GM12878 (cell line): ENCODE measurements around the gene SORBS2. TPM values are rescaled to one million over a fixed set of nuclear protein-coding genes. Genes with fewer than 3 reads are reported as not detected.

ENCODE experiments used
- ATAC-seq: fragments of 200-7000 bp; cut with Tn5 transposase; 3 replicates; pipeline ENCODE4 v1.9.1; 2020; ENCODE audit warnings: mild to moderate bottlenecking, moderate library complexity
- BruUV-seq: library from RNA; stranded (reverse); fragments of 400-500 nt; replicated peaks from 2 replicates; lab custom pipeline; 2021; lab: Mats Ljungman, UMichigan
- CTCF ChIA-PET: fragments of 300-600 bp; sonication (Branson Sonifier 250); formaldehyde crosslinking; extraction: SDS; loops from one replicate; lab custom pipeline; 2021; ENCODE audit warnings: inconsistent platforms; lab: Yijun Ruan, JAX
- POLR2A ChIA-PET: fragments of 350-600 bp; formaldehyde crosslinking; extraction: SDS; loops from one replicate; lab custom pipeline; 2021; ENCODE audit warnings: inconsistent platforms; lab: Charles Lee
- RAD21 ChIA-PET: fragments of 300-600 bp; sonication (Branson Sonifier 250); formaldehyde crosslinking; loops from one replicate; lab custom pipeline; 2023; ENCODE audit warnings: antibody characterized with exemption; ENCODE audit not compliant: unreplicated experiment; lab: Charles Lee
- SMC1A ChIA-PET: fragments of 300-600 bp; sonication (Branson Sonifier 250); formaldehyde crosslinking; loops from one replicate; lab custom pipeline; 2023; ENCODE audit not compliant: unreplicated experiment, uncharacterized antibody; lab: Charles Lee
- DNase-seq: peaks from one replicate; pipeline ENCODE4 v3.0.0-alpha.2; 2011; ENCODE audit warnings: low read depth, low spot score
- FAIRE-seq: peaks from 3 replicates; lab custom pipeline; 2011; peaks lifted over from hg19 to GRCh38; lab: Jason Lieb, UNC
- H2AFZ ChIP-seq: 2 replicates; pipeline ENCODE4 v1.6.0; 2011; ENCODE audit warnings: low read depth, low read length, control low read depth; ENCODE audit not compliant: control insufficient read depth
- H3K27ac ChIP-seq: 2 replicates; pipeline ENCODE4 v1.5.1; 2011; ENCODE audit warnings: control low read depth; ENCODE audit not compliant: control insufficient read depth, insufficient read depth
- H3K27me3 ChIP-seq, 2 experiments: replicated peaks in 1 of 2; 2 replicates each; pipeline versions ENCODE4 v1.6.0 to v1.6.1; 2011; ENCODE audit warnings: low read length in 1 of 2; ENCODE audit not compliant: control insufficient read depth in 2 of 2, insufficient read depth in 2 of 2
- H3K36me3 ChIP-seq, 2 experiments: 2 replicates each; pipeline ENCODE4 v1.5.1; 2011; ENCODE audit warnings: low read length in 1 of 2; ENCODE audit not compliant: control insufficient read depth in 2 of 2, insufficient read depth in 2 of 2
- H3K4me1 ChIP-seq: 2 replicates; pipeline ENCODE4 v1.6.1; 2011; ENCODE audit warnings: mild to moderate bottlenecking, low read length, moderate library complexity, mixed read lengths; ENCODE audit not compliant: control insufficient read depth, insufficient read depth
- H3K4me2 ChIP-seq: 2 replicates; pipeline ENCODE4 v1.6.0; 2011; ENCODE audit warnings: control low read depth; ENCODE audit not compliant: control insufficient read depth, insufficient read depth
- H3K4me3 ChIP-seq: fragments of 200-600 bp; sonication (generic); 2 replicates; pipeline ENCODE4 v1.5.1; 2016
- H3K79me2 ChIP-seq: 2 replicates; pipeline ENCODE4 v1.6.0; 2011; ENCODE audit warnings: low read length; ENCODE audit not compliant: control insufficient read depth, insufficient read depth
- H3K9ac ChIP-seq: 2 replicates; pipeline ENCODE4 v1.8.0; 2011; ENCODE audit warnings: low read length, control low read depth, mixed read lengths; ENCODE audit not compliant: control insufficient read depth, insufficient read depth
- H3K9me3 ChIP-seq: replicated peaks from 3 replicates; pipeline ENCODE4 v1.5.1; 2011; ENCODE audit warnings: mild to moderate bottlenecking, low read length; ENCODE audit not compliant: control insufficient read depth, insufficient read depth
- H4K20me1 ChIP-seq: 2 replicates; pipeline ENCODE4 v1.6.0; 2011; ENCODE audit not compliant: control insufficient read depth, insufficient read depth
- BRCA1 ChIP-seq: IDR thresholded peaks from 2 replicates; pipeline ENCODE4 v1.6.1; 2011; ENCODE audit warnings: low read depth, low read length, improper control_type of control experiment
- CBX3 ChIP-seq: fragments of 200-600 bp; sonication (generic); IDR thresholded peaks from 2 replicates; pipeline ENCODE4 v1.6.1; 2016; ENCODE audit warnings: low read depth, borderline replicate concordance
- E2F4 ChIP-seq: IDR thresholded peaks from 2 replicates; pipeline ENCODE4 v1.6.1; 2012; ENCODE audit warnings: low read depth, low read length, improper control_type of control experiment
- ETV6 ChIP-seq, 2 experiments: fragments of 450-650 bp in 1 of 2; IDR thresholded peaks in 1 of 2; conservative IDR thresholded peaks in 1 of 2; 2 replicates each; pipeline ENCODE4 v1.6.1; 2014; ENCODE audit warnings: antibody characterized with exemption in 1 of 2, borderline replicate concordance in 1 of 2, low read depth in 1 of 2, mild to moderate bottlenecking in 1 of 2, moderate library complexity in 1 of 2
- JUNB ChIP-seq: IDR thresholded peaks from 2 replicates; pipeline ENCODE4 v1.6.1; 2016; ENCODE audit warnings: antibody characterized with exemption, mild to moderate bottlenecking
- MEF2A ChIP-seq: IDR thresholded peaks from 2 replicates; pipeline ENCODE4 v1.6.1; 2011; ENCODE audit warnings: low read depth, mild to moderate bottlenecking, low read length, moderate library complexity; ENCODE audit not compliant: insufficient read depth
- MYC ChIP-seq: IDR thresholded peaks from 2 replicates; pipeline ENCODE4 v1.6.1; 2011; ENCODE audit warnings: mild to moderate bottlenecking, low read length, moderate library complexity, inconsistent platforms; ENCODE audit not compliant: insufficient read depth, insufficient replicate concordance, insufficient read length, severe bottlenecking
- SIN3A ChIP-seq: IDR thresholded peaks from 2 replicates; pipeline ENCODE4 v1.6.1; 2012; ENCODE audit warnings: low read depth, low read length, improper control_type of control experiment
- SIX5 ChIP-seq: IDR thresholded peaks from 2 replicates; pipeline ENCODE4 v1.6.1; 2011; ENCODE audit warnings: mild to moderate bottlenecking, low read depth, low read length, moderate library complexity; ENCODE audit not compliant: severe bottlenecking
- SRF ChIP-seq, 2 experiments: IDR thresholded peaks; 2 replicates each; pipeline ENCODE4 v1.6.1; 2011; ENCODE audit warnings: low read depth in 2 of 2, low read length in 2 of 2, mild to moderate bottlenecking in 1 of 2, moderate library complexity in 1 of 2
- TCF3 ChIP-seq: IDR thresholded peaks from 2 replicates; pipeline ENCODE4 v1.6.1; 2012; ENCODE audit warnings: low read depth, mild to moderate bottlenecking, low read length, borderline replicate concordance; ENCODE audit not compliant: insufficient read depth
- YBX1 ChIP-seq: fragments of 450-650 bp; IDR thresholded peaks from 2 replicates; pipeline ENCODE4 v1.6.1; 2016; ENCODE audit warnings: antibody characterized with exemption
- ZNF217 ChIP-seq: fragments of 450-650 bp; IDR thresholded peaks from 2 replicates; pipeline ENCODE4 v1.6.1; 2017; ENCODE audit warnings: antibody characterized with exemption, mild to moderate bottlenecking
- ZNF384 ChIP-seq: IDR thresholded peaks from 2 replicates; pipeline ENCODE4 v1.6.1; 2012; ENCODE audit warnings: low read depth, mild to moderate bottlenecking, low read length, improper control_type of control experiment, borderline replicate concordance
- WGBS: methylation state at CpG from one replicate; pipeline ENCODE4 v1.1.6; 2016; ENCODE audit warnings: low lambda C conversion rate; ENCODE audit not compliant: insufficient replicate concordance, insufficient coverage; ENCODE audit errors: missing lambda C conversion rate; 5-methylcytosine and 5-hydroxymethylcytosine counted together
- in situ Hi-C: fragments of 300-500 bp; cut with MboI; formaldehyde crosslinking; loops from 9 replicates; pipeline ENCODE4 v1.14.3; 2018; ENCODE audit warnings: mixed read lengths
- intact Hi-C: fragments of 100-400 bp; cut with micrococcal nuclease; formaldehyde crosslinking; loops from one replicate; pipeline ENCODE4 v1.14.2; 2022; ENCODE audit not compliant: unreplicated experiment
- polyA plus RNA-seq, 11 experiments: library from polyadenylated mRNA; depleted of rRNA in 4 of 11; unstranded in 6 of 11; stranded (reverse) in 5 of 11; fragments of >200 nt; fragmentation: Nextera tagmentation in 4 of 11; fragmentation: Illumina TruSeq in 1 of 11; extraction: Ambion mirVana in 4 of 11; extraction: Trizol in 1 of 11; gene quantifications; 1 replicate in 1 of 11; 2 replicates in 10 of 11; pipeline versions ENCODE4 v1.2.1 to v1.2.3, GENCODE V29; 2011 to 2016; ENCODE audit warnings: inconsistent platforms in 2 of 11, missing spikeins in 2 of 11, low read depth in 1 of 11
- total RNA-seq, 4 experiments: library from RNA; depleted of rRNA in 3 of 4; stranded (reverse); fragments of >200 nt in 3 of 4; fragmentation: Illumina TruSeq in 1 of 4; extraction: Trizol in 1 of 4; gene quantifications; 2 replicates each; pipeline versions ENCODE4 v1.2.1 to v1.2.3, GENCODE V29; 2013 to 2021
- TF ChIP-seq, protein P1 (sequence below): fragments of 150-350 bp; IDR thresholded peaks from 2 replicates; pipeline ENCODE4 v1.6.1; 2016; ENCODE audit warnings: low read depth, low read length

SORBS2 gene
- total and polyA plus RNA-seq, 10 of the 15 experiments (the other 5 are each of a cell fraction or from before 2014, with no cell fraction given), result 0.06 to 3.0 (median 0.79) TPM

DNA sequence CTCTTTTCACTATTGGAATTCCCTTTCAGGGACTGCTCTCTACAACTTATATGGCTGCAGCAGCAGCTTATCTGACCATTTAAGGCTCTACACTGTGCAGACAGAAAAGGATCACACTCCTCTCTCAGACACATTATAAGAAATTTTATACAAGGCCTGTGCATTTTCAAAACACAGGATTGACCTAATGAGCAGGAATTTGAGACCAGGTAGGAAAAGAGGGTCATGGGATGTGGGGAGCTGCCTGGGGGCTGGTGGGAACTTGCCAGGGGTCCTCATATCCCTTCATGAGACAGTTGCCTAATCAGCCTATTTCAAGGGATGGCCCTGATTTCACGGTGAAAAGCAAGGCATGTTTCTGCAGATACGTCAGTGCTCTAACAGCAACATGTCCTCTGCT lies 77.1 kb downstream of the SORBS2 start:
- H3K36me3 ChIP-seq, result no peaks in the 10 kb centered on the region
- ChIA-PET CTCF (interaction anchor here (1.2 kb wide), 1 partner anchor 12 kb away, joined by 4 read pairs; no protein-coding TSS in a partner anchor), RAD21 (no interaction called here), POLR2A (no interaction called here), SMC1A (interaction anchor here (0.9 kb wide), 1 partner anchor 17 kb away, joined by 3 read pairs; no protein-coding TSS in a partner anchor)
- peaks cover 39% of the 10 kb centered on the region for H3K4me1 ChIP-seq
- no peak overlapping the region for H3K4me3 ChIP-seq
- DNase-seq (no peak), FAIRE-seq (no peak), ATAC-seq (peak; percentile 3)
- no peaks in the 10 kb centered on the region for H3K27me3 ChIP-seq
- intact Hi-C loops, result loop anchor here (2.0 kb wide), 1 partner anchor 76 kb away; no protein-coding TSS in a partner anchor
- no peak overlapping the region for H3K4me2 ChIP-seq
- TF ChIP-seq JUNB, result no peak
- no peak for TF ChIP-seq ZNF384
- TF ChIP-seq ETV6 (conservative IDR thresholded peaks at IDR 0.05 in 1 of 2, IDR thresholded peaks at IDR 0.05 in 1 of 2; ENCODE audit: borderline replicate concordance in 1 of 2, low read depth in 1 of 2), result no peak
- TF ChIP-seq SIX5, result no peak
- no peak for TF ChIP-seq MYC
- no peak for TF ChIP-seq E2F4
- no peak for TF ChIP-seq BRCA1
- TF ChIP-seq MEF2A, result no peak
- TF ChIP-seq ZNF217, result no peak
- no peak for TF ChIP-seq SRF (IDR thresholded peaks at IDR 0.05; ENCODE audit: low read depth in 2 of 2, low read length in 2 of 2)
- TF ChIP-seq, protein P1, sequence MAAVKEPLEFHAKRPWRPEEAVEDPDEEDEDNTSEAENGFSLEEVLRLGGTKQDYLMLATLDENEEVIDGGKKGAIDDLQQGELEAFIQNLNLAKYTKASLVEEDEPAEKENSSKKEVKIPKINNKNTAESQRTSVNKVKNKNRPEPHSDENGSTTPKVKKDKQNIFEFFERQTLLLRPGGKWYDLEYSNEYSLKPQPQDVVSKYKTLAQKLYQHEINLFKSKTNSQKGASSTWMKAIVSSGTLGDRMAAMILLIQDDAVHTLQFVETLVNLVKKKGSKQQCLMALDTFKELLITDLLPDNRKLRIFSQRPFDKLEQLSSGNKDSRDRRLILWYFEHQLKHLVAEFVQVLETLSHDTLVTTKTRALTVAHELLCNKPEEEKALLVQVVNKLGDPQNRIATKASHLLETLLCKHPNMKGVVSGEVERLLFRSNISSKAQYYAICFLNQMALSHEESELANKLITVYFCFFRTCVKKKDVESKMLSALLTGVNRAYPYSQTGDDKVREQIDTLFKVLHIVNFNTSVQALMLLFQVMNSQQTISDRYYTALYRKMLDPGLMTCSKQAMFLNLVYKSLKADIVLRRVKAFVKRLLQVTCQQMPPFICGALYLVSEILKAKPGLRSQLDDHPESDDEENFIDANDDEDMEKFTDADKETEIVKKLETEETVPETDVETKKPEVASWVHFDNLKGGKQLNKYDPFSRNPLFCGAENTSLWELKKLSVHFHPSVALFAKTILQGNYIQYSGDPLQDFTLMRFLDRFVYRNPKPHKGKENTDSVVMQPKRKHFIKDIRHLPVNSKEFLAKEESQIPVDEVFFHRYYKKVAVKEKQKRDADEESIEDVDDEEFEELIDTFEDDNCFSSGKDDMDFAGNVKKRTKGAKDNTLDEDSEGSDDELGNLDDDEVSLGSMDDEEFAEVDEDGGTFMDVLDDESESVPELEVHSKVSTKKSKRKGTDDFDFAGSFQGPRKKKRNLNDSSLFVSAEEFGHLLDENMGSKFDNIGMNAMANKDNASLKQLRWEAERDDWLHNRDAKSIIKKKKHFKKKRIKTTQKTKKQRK, result no peak
- TF ChIP-seq TCF3, result no peak
- no peak for TF ChIP-seq YBX1
- no peak for TF ChIP-seq CBX3
- TF ChIP-seq SIN3A, result no peak
- H3K9me3 ChIP-seq, result peaks cover 3% of the 10 kb centered on the region; the same call in 2 of the 3 replicates
- WGBS, result 100% methylated on average over 2 of the region's 2 CpGs
- no TSS peak for BruUV-seq
- H4K20me1 ChIP-seq, result no peaks in the 10 kb centered on the region
- H2AFZ ChIP-seq, result no peak overlapping the region
- H3K27ac ChIP-seq, result peak overlapping the region; percentile 54; the same call in 1 of the 2 replicates
- no peaks in the 10 kb centered on the region for H3K79me2 ChIP-seq
- in situ Hi-C loops, result no loop called here
- no peak overlapping the region for H3K9ac ChIP-seq
